Measurements from ENCODE around the gene SHH.
A peak's percentile ranks its signal among the peaks of the same experiment; 100 is the strongest.

Gene SHH

GRCh38 chr7:155804897-155805825 lies 7.1 kb downstream of the SHH start:
- Histone ChIP-seq H3K27me3 (ENCODE audit: control insufficient read depth in 1 of 2, insufficient read depth in 2 of 2, low read length in 2 of 2) (peaks cover 45 to 78% of the 10 kb centered on the region in 2 donors), H3K9ac (ENCODE audit: low read length in 2 of 2) (no peak overlapping the region), H3K4me3 (ENCODE audit: low read length in 2 of 2) (peak overlapping the region; percentile 53 to 64), H3K9me3 (ENCODE audit: control insufficient read depth in 2 of 2, low read length in 2 of 2) (no peaks in the 10 kb centered on the region), H3K4me1 (ENCODE audit: control insufficient read depth, insufficient read depth, low read length) (peaks cover 47% of the 10 kb centered on the region), H3K27ac (ENCODE audit: low read length) (no peak overlapping the region), H3K36me3 (ENCODE audit: control insufficient read depth in 2 of 2, insufficient read depth in 2 of 2, low read length in 2 of 2) (no peaks in the 10 kb centered on the region)

- no peaks in the 10 kb centered on the region for H3K36me3 ChIP-seq (ENCODE audit: control insufficient read depth in 2 of 2, insufficient read depth in 2 of 2, low read length in 2 of 2)
- H3K4me3 ChIP-seq (ENCODE audit: low read length in 2 of 2), result peak overlapping the region in 1 of 2 donors; percentile 12
- peaks cover 48 to 77% of the 10 kb centered on the region in 2 donors for H3K27me3 ChIP-seq (ENCODE audit: control insufficient read depth in 1 of 2, insufficient read depth in 2 of 2, low read length in 2 of 2)
- no peaks in the 10 kb centered on the region for H3K9me3 ChIP-seq (ENCODE audit: control insufficient read depth in 2 of 2, low read length in 2 of 2)
- peaks cover 39% of the 10 kb centered on the region for H3K4me1 ChIP-seq (ENCODE audit: control insufficient read depth, insufficient read depth, low read length)
- H3K9ac ChIP-seq (ENCODE audit: low read length in 2 of 2), result no peak overlapping the region
- no peak overlapping the region for H3K27ac ChIP-seq (ENCODE audit: low read length)
Measured at GRCh38 chr7:155804431-155804831, 7.8 kb downstream of the SHH start.

GRCh38 chr7:155803418-155804376 lies 8.6 kb downstream of the SHH start:
- Histone ChIP-seq H3K36me3 (ENCODE audit: control insufficient read depth in 2 of 2, insufficient read depth in 2 of 2, low read length in 2 of 2) (no peaks in the 10 kb centered on the region), H3K9me3 (ENCODE audit: control insufficient read depth in 2 of 2, low read length in 2 of 2) (no peaks in the 10 kb centered on the region), H3K27me3 (ENCODE audit: control insufficient read depth in 1 of 2, insufficient read depth in 2 of 2, low read length in 2 of 2) (peaks cover 46 to 73% of the 10 kb centered on the region in 2 donors), H3K4me3 (ENCODE audit: low read length in 2 of 2) (peak overlapping the region; percentile 16 to 58), H3K9ac (ENCODE audit: low read length in 2 of 2) (no peak overlapping the region), H3K4me1 (ENCODE audit: control insufficient read depth, insufficient read depth, low read length) (peaks cover 33% of the 10 kb centered on the region), H3K27ac (ENCODE audit: low read length) (no peak overlapping the region)

- Histone ChIP-seq H3K36me3 (ENCODE audit: control insufficient read depth in 2 of 2, insufficient read depth in 2 of 2, low read length in 2 of 2) (no peaks in the 10 kb centered on the region), H3K9me3 (ENCODE audit: control insufficient read depth in 2 of 2, low read length in 2 of 2) (no peaks in the 10 kb centered on the region), H3K27ac (ENCODE audit: low read length) (no peak overlapping the region), H3K4me3 (ENCODE audit: low read length in 2 of 2) (peak overlapping the region in 1 of 2 donors; percentile 58), H3K4me1 (ENCODE audit: control insufficient read depth, insufficient read depth, low read length) (peaks cover 30% of the 10 kb centered on the region), H3K27me3 (ENCODE audit: control insufficient read depth in 1 of 2, insufficient read depth in 2 of 2, low read length in 2 of 2) (peaks cover 46 to 67% of the 10 kb centered on the region in 2 donors), H3K9ac (ENCODE audit: low read length in 2 of 2) (no peak overlapping the region)
Measured at GRCh38 chr7:155802906-155803417, 9.3 kb downstream of the SHH start.

GRCh38 chr7:155802291-155802690 lies 10.0 kb downstream of the SHH start:
- Histone ChIP-seq H3K4me1 (ENCODE audit: control insufficient read depth, insufficient read depth, low read length) (peaks cover 30% of the 10 kb centered on the region), H3K4me3 (ENCODE audit: low read length in 2 of 2) (no peak overlapping the region), H3K27ac (ENCODE audit: low read length) (no peak overlapping the region), H3K9me3 (ENCODE audit: control insufficient read depth in 2 of 2, low read length in 2 of 2) (no peaks in the 10 kb centered on the region), H3K9ac (ENCODE audit: low read length in 2 of 2) (no peak overlapping the region), H3K36me3 (ENCODE audit: control insufficient read depth in 2 of 2, insufficient read depth in 2 of 2, low read length in 2 of 2) (no peaks in the 10 kb centered on the region), H3K27me3 (ENCODE audit: control insufficient read depth in 1 of 2, insufficient read depth in 2 of 2, low read length in 2 of 2) (peaks cover 39 to 63% of the 10 kb centered on the region in 2 donors)

GRCh38 chr7:155800741-155801267 lies 11.5 kb downstream of the SHH start:
- Histone ChIP-seq H3K9ac (ENCODE audit: low read length in 2 of 2) (no peak overlapping the region), H3K9me3 (ENCODE audit: control insufficient read depth in 2 of 2, low read length in 2 of 2) (no peaks in the 10 kb centered on the region), H3K27ac (ENCODE audit: low read length) (no peak overlapping the region), H3K4me1 (ENCODE audit: control insufficient read depth, insufficient read depth, low read length) (peaks cover 26% of the 10 kb centered on the region), H3K27me3 (ENCODE audit: control insufficient read depth in 1 of 2, insufficient read depth in 2 of 2, low read length in 2 of 2) (peaks cover 37 to 64% of the 10 kb centered on the region in 2 donors), H3K4me3 (ENCODE audit: low read length in 2 of 2) (no peak overlapping the region), H3K36me3 (ENCODE audit: control insufficient read depth in 2 of 2, insufficient read depth in 2 of 2, low read length in 2 of 2) (no peaks in the 10 kb centered on the region)

GRCh38 chr7:155800301-155800700 lies 12.0 kb downstream of the SHH start:
- Histone ChIP-seq H3K9ac (ENCODE audit: low read length in 2 of 2) (no peak overlapping the region), H3K27me3 (ENCODE audit: control insufficient read depth in 1 of 2, insufficient read depth in 2 of 2, low read length in 2 of 2) (peaks cover 38 to 62% of the 10 kb centered on the region in 2 donors), H3K27ac (ENCODE audit: low read length) (no peak overlapping the region), H3K4me3 (ENCODE audit: low read length in 2 of 2) (no peak overlapping the region), H3K36me3 (ENCODE audit: control insufficient read depth in 2 of 2, insufficient read depth in 2 of 2, low read length in 2 of 2) (no peaks in the 10 kb centered on the region), H3K4me1 (ENCODE audit: control insufficient read depth, insufficient read depth, low read length) (peaks cover 21% of the 10 kb centered on the region), H3K9me3 (ENCODE audit: control insufficient read depth in 2 of 2, low read length in 2 of 2) (no peaks in the 10 kb centered on the region)

- Histone ChIP-seq H3K36me3 (ENCODE audit: control insufficient read depth in 2 of 2, insufficient read depth in 2 of 2, low read length in 2 of 2) (no peaks in the 10 kb centered on the region), H3K27ac (ENCODE audit: low read length) (no peak overlapping the region), H3K27me3 (ENCODE audit: control insufficient read depth in 1 of 2, insufficient read depth in 2 of 2, low read length in 2 of 2) (peaks cover 37 to 55% of the 10 kb centered on the region in 2 donors), H3K9ac (ENCODE audit: low read length in 2 of 2) (no peak overlapping the region), H3K4me1 (ENCODE audit: control insufficient read depth, insufficient read depth, low read length) (peaks cover 14% of the 10 kb centered on the region), H3K9me3 (ENCODE audit: control insufficient read depth in 2 of 2, low read length in 2 of 2) (no peaks in the 10 kb centered on the region), H3K4me3 (ENCODE audit: low read length in 2 of 2) (no peak overlapping the region)
Measured at GRCh38 chr7:155799514-155799913, 12.7 kb downstream of the SHH start.

GRCh38 chr7:155798673-155799439 lies 13.4 kb downstream of the SHH start:
- Histone ChIP-seq H3K4me1 (ENCODE audit: control insufficient read depth, insufficient read depth, low read length) (peaks cover 13% of the 10 kb centered on the region), H3K9ac (ENCODE audit: low read length in 2 of 2) (no peak overlapping the region), H3K27me3 (ENCODE audit: control insufficient read depth in 1 of 2, insufficient read depth in 2 of 2, low read length in 2 of 2) (peaks cover 37 to 48% of the 10 kb centered on the region in 2 donors), H3K36me3 (ENCODE audit: control insufficient read depth in 2 of 2, insufficient read depth in 2 of 2, low read length in 2 of 2) (no peaks in the 10 kb centered on the region), H3K27ac (ENCODE audit: low read length) (no peak overlapping the region), H3K4me3 (ENCODE audit: low read length in 2 of 2) (no peak overlapping the region), H3K9me3 (ENCODE audit: control insufficient read depth in 2 of 2, low read length in 2 of 2) (no peaks in the 10 kb centered on the region)
